Measurements from ENCODE around the gene ERO1B.
A peak's percentile ranks its signal among the peaks of the same experiment; 100 is the strongest.

Gene ERO1B

DNA sequence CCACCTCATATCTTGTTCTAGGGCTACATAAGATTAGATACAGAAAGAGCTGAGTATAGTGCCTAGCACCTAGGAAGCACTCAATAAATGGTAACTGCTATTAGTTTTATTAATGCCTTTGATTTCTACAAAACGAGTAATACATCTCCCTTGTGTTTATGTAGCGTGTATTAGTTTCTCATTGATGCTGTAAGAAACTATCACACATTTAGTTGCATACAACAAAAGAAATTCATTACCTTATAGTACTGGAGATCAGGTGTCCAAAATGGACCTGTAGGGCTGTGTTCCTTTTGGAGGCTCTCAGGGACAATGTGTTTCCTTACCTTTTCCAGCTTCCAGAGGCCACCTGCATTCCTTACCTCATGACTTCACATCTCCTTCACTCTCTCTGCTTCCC, 961 bp upstream of the ERO1B start:
- Histone ChIP-seq H3K27me3 (replicated peaks; ENCODE audit: control insufficient read depth, insufficient read depth, low read length) (no peaks in the 10 kb centered on the region), H3K4me3 (replicated peaks; ENCODE audit: low read depth, low read length) (peak overlapping the region; percentile 86), H3K36me3 (ENCODE audit: control insufficient read depth, insufficient read depth, low read length) (no peaks in the 10 kb centered on the region)
- TF ChIP-seq, protein P1, sequence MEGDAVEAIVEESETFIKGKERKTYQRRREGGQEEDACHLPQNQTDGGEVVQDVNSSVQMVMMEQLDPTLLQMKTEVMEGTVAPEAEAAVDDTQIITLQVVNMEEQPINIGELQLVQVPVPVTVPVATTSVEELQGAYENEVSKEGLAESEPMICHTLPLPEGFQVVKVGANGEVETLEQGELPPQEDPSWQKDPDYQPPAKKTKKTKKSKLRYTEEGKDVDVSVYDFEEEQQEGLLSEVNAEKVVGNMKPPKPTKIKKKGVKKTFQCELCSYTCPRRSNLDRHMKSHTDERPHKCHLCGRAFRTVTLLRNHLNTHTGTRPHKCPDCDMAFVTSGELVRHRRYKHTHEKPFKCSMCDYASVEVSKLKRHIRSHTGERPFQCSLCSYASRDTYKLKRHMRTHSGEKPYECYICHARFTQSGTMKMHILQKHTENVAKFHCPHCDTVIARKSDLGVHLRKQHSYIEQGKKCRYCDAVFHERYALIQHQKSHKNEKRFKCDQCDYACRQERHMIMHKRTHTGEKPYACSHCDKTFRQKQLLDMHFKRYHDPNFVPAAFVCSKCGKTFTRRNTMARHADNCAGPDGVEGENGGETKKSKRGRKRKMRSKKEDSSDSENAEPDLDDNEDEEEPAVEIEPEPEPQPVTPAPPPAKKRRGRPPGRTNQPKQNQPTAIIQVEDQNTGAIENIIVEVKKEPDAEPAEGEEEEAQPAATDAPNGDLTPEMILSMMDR (IDR thresholded peaks at IDR 0.05; ENCODE audit: insufficient read depth, low read length, poor library complexity, severe bottlenecking), result no peak
- no peak for DNase-seq (ENCODE audit: extremely low read depth, insufficient read length)

DNA sequence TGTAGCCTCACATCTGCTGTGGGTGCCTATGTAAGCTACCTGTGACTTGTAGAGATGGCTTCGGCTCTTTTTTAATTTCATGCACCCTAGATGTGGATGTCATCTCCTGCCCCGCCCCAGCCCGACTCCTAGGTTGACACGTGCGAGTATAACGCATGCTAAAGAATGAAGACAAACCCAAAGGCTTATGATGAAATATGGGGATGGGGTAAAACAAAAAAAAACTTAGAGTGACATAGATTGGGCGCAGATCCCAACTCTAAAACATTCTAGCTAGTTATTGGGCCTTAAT, 613 bp upstream of the ERO1B start:
- TF ChIP-seq, protein P1 (IDR thresholded peaks at IDR 0.05; ENCODE audit: insufficient read depth, low read length, poor library complexity, severe bottlenecking), result no peak
- Histone ChIP-seq H3K27me3 (replicated peaks; ENCODE audit: control insufficient read depth, insufficient read depth, low read length) (no peaks in the 10 kb centered on the region), H3K4me3 (replicated peaks; ENCODE audit: low read depth, low read length) (peak overlapping the region; percentile 86), H3K36me3 (ENCODE audit: control insufficient read depth, insufficient read depth, low read length) (no peaks in the 10 kb centered on the region)
- no peak for DNase-seq (ENCODE audit: extremely low read depth, insufficient read length)

DNA sequence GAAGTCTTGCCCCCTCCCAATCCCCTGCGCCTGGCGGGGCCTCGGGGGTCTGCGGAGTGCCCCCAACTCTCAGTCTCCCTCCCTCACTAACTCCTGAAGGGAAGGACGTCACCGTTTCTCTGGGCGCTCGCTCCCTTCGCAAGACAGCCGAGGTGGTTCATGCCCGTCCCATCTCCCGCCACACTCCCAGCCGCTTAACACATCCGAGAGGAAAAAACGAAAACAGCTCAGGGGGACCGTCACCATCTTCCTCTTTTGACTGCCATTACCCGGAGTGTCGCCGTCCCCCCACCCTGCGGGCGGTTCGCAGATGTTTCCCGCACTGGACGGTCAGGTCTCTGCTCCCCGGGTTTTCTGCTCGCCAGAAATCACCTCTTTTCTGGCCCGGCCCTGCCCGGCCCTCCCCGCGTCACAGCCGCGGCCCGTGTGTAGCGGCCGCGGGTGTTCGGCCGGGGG, 532 bp downstream of the ERO1B start:
- peak overlapping the region; percentile 86 for H3K4me3 ChIP-seq (replicated peaks; ENCODE audit: low read depth, low read length)
- no peaks in the 10 kb centered on the region for H3K36me3 ChIP-seq (ENCODE audit: control insufficient read depth, insufficient read depth, low read length)
- DNase-seq (ENCODE audit: extremely low read depth, insufficient read length), result no peak
- no peaks in the 10 kb centered on the region for H3K27me3 ChIP-seq (replicated peaks; ENCODE audit: control insufficient read depth, insufficient read depth, low read length)
- TF ChIP-seq, protein P1 (IDR thresholded peaks at IDR 0.05; ENCODE audit: insufficient read depth, low read length, poor library complexity, severe bottlenecking), result no peak

DNA sequence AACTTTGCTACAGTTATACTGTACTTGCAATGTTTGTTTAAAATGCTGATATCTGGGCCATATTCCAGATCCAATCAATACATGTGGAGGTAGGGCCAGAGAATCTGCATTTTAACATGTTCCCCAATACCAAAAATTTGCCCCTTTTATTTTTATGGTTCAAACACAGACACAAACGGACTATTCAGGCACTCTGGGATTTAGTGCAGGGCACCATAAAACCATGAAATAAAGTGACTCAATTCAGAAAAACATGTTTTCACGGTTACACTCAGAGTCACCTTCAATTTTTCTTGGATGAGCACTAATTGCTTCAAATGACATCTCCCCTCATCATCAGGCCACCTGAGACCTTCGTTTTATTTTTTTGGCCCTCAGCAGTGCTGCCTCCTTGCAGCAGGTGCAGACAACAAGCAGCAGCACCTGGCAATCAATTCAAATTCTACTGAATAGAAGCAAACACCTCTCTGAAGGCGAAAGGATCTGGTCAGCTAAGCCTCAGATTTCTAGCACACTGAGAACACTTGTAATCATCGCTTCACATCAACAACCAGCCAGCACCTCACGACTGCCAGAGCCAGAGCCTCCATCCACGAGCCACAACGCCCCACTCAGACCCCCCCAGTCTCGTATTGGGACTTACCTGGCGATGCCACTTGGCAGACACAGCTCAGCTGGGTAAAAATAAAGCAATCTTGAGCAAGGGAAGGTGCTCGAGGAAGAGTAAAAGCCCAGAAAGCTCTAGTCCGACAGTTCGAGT, 1.1 kb downstream of the ERO1B start:
- DNase-seq (ENCODE audit: extremely low read depth, insufficient read length), result peak; percentile 57
- H3K4me3 ChIP-seq (replicated peaks; ENCODE audit: low read depth, low read length), result peak overlapping the region; percentile 86
- no peaks in the 10 kb centered on the region for H3K27me3 ChIP-seq (replicated peaks; ENCODE audit: control insufficient read depth, insufficient read depth, low read length)
- TF ChIP-seq, protein P1 (IDR thresholded peaks at IDR 0.05; ENCODE audit: insufficient read depth, low read length, poor library complexity, severe bottlenecking), result peak; percentile 2
- no peaks in the 10 kb centered on the region for H3K36me3 ChIP-seq (ENCODE audit: control insufficient read depth, insufficient read depth, low read length)

DNA sequence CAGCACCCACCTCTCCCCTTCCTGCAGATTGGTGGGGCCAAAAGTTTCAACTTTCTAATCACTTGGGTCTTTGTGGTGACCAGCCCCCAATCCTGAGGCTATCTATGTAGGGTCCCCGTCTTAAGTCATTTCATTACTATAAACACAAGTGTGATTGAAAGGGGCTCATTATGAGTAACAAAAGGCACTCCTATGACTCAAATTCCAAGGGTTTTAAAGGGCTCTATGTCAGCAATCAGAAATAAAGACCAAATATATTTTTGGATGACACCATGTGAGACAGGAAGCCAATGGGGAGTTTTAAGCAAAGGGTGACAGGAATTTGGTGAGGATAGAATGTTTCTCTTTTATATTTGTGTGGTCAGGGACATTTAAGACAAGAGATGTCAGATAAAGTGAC, 6.2 kb downstream of the ERO1B start:
- TF ChIP-seq, protein P1 (IDR thresholded peaks at IDR 0.05; ENCODE audit: insufficient read depth, low read length, poor library complexity, severe bottlenecking), result no peak
- H3K36me3 ChIP-seq (ENCODE audit: control insufficient read depth, insufficient read depth, low read length), result no peaks in the 10 kb centered on the region
- H3K4me3 ChIP-seq (replicated peaks; ENCODE audit: low read depth, low read length), result no peak overlapping the region
- no peak for DNase-seq (ENCODE audit: extremely low read depth, insufficient read length)
- no peaks in the 10 kb centered on the region for H3K27me3 ChIP-seq (replicated peaks; ENCODE audit: control insufficient read depth, insufficient read depth, low read length)

DNA sequence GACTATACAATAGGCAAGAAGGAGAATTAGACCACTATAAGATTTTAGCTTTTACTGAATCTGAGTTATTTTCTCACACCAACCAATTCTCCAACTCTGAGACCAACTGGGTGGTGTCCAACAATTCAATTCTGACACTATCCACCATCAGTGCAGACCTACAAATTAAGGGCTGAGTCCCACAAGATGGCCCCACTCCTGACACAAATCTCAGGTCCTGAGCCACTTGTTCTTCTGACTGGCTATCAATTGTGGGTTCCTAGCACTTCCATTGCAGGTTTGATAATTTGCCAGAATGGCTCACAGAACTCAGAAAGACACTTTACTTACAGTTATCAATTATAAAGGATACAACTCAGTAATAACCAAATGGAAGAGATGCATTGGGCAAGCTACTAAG, 6.7 kb downstream of the ERO1B start:
- no peak overlapping the region for H3K4me3 ChIP-seq (replicated peaks; ENCODE audit: low read depth, low read length)
- TF ChIP-seq, protein P1 (IDR thresholded peaks at IDR 0.05; ENCODE audit: insufficient read depth, low read length, poor library complexity, severe bottlenecking), result no peak

More for the DNA sequence above, 6.7 kb downstream of the ERO1B start:
- no peak for DNase-seq (ENCODE audit: extremely low read depth, insufficient read length)
- no peaks in the 10 kb centered on the region for H3K27me3 ChIP-seq (replicated peaks; ENCODE audit: control insufficient read depth, insufficient read depth, low read length)
- no peaks in the 10 kb centered on the region for H3K36me3 ChIP-seq (ENCODE audit: control insufficient read depth, insufficient read depth, low read length)
